ENCODE measurements around the gene SLIT3.

DNA sequence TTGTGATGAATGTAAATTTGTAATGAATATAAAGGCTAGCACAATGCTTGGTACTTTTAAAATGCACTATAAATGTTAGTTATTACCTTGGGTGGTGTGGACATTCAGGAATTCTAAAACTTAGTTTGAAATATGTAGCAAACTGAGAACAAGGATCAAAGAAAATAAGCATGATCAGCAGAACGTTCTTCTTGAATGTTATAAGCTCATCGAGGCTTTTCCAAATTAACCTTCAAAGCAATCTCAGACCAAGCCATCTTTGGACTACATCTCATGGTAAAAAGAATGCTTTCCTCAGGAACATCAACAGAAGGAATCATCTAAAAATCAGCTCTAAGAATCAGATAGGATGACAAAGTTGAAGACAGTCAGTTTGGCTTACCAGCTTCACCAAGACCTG, 146.3 kb downstream of the SLIT3 start:
- TF ChIP-seq EZH2 (IDR thresholded peaks at IDR 0.05) (no peak), POLR2AphosphoS5 (IDR thresholded peaks at IDR 0.05; ENCODE audit: borderline replicate concordance, low read depth, low read length) (no peak), FOXP2 (optimal IDR thresholded peaks at IDR 0.05; ENCODE audit: control extremely low read depth, extremely low read length, insufficient read depth) (no peak)

Measured in SK-N-MC (cell line).